GM08714 (cell line): ENCODE measurements around the gene FAM156B.
"Not testable (repeated sequence)": the region's sequence is repeated elsewhere in the genome, so short reads cannot be mapped to it uniquely, and the experiment has no call there.

Experiments
- H3K4me3 ChIP-seq: fragments of 200-500 bp; sonication (Bioruptor generic); 2 replicates; pipeline ENCODE4 v1.5.1; 2014; ENCODE audit warnings: mild to moderate bottlenecking, low read length, inconsistent platforms
- ZNF274 ChIP-seq: IDR thresholded peaks from 2 replicates; pipeline ENCODE4 v1.6.1; 2012; ENCODE audit warnings: mild to moderate bottlenecking, low read depth, low read length

The FAM156B gene

GRCh38 chrX:52923781-52924241 lies 26.7 kb downstream of the FAM156B start:
- H3K4me3 ChIP-seq: no peak overlapping the region; the same call in 1 of the 2 replicates
- no peak for TF ChIP-seq ZNF274

DNA sequence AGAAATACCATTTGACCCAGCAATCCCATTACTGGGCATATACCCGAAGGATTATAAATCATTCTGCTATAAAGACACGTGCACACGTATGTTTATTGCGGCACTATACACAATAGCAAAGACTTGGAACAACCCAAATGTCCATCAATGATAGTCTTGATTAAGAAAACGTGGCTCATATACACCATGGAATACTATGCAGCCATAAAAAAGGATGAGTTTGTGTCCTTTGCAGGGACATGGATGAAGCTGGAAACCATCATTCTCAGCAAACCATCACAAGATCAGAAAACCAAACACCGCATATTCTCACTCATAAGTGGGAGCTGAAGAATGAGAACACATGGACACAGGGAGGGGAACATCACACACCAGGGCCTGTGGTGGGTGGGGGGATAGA lies 33.1 kb downstream of the FAM156B start:
- not testable (repeated sequence) for H3K4me3 ChIP-seq

DNA sequence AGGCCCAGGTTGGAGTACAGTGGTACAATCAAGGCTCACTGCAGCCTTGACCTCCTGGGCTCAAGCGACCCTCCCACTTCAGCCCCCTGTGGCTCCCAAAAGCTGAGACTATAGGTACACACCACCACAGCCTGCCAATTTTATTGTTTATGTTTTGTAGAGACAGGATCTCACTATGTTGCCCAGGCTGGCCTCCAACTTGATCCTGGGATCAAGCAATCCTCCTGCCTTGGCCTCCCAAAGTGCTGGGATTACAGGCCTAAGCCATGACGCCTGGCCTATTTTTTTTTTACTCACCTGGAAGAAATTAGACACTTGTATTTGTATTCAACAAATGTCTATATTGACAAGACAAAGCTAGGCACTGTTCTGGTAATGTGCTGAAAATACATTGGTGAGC lies 36.1 kb downstream of the FAM156B start:
- H3K4me3 ChIP-seq: no peak overlapping the region
- TF ChIP-seq ZNF274: no peak

DNA sequence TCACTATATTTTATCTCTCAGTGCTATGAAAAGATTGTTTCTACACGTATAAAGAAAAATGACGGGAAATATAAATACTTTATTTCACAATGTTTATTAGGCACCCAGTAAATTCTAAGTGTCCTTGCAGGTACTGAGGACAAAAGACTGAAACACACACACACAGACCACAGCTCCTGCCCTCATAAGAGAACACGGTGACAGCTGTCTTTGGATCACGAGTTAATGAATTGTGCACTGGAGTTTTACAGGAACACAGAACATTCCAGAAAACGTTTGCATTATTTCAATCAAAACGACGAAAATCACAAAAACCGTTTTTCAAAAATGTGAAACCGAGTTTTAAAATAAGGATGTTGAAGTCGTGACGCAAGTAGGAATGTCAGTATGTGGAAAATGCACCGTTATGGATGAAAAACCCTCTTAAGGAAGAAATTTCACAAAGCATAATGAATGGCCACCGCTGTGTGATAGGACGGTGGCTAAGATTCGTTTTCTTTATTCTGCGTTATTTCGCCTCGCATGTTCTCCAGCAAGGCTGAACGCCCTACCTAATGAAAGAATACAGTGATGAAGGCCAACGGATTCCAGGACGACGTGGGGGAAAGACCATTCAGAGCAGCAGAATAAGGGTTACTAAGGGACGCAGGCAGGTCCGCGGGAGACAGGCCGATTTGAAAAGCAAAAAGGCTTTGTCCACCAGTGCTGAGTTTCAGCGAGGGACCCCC lies 37.0 kb downstream of the FAM156B start:
- TF ChIP-seq ZNF274: no peak
- H3K4me3 ChIP-seq: peak overlapping the region; percentile 65

- no peak for TF ChIP-seq ZNF274
- H3K4me3 ChIP-seq: peak overlapping the region; percentile 65
Observed at GRCh38 chrX:52934704-52935469, 37.8 kb downstream of the FAM156B start.

- H3K4me3 ChIP-seq: peak overlapping the region; percentile 59
Observed at GRCh38 chrX:52935470-52935784, 38.3 kb downstream of the FAM156B start.

GRCh38 chrX:52940704-52941103 lies 43.6 kb downstream of the FAM156B start:
- H3K4me3 ChIP-seq: not testable (repeated sequence)

DNA sequence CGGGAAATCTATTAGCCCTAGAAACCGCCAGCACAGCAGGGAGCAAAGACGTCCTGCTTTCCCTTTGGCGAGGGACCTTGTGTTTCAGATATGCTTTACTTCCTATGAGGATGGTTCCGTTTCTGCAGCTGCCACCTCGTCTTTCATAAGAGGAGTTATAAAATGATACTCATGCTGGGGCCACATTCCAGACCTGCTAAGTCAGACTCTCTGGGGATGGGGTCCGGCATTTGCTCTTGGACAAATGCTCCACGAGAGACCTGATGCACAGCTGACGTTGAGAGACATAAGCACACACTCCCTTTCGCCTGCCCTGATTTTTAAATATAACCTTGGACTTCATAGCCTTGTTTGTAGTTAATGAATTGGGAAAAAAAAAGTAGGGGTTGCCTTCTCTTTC lies 44.6 kb downstream of the FAM156B start:
- H3K4me3 ChIP-seq: not testable (repeated sequence)

DNA sequence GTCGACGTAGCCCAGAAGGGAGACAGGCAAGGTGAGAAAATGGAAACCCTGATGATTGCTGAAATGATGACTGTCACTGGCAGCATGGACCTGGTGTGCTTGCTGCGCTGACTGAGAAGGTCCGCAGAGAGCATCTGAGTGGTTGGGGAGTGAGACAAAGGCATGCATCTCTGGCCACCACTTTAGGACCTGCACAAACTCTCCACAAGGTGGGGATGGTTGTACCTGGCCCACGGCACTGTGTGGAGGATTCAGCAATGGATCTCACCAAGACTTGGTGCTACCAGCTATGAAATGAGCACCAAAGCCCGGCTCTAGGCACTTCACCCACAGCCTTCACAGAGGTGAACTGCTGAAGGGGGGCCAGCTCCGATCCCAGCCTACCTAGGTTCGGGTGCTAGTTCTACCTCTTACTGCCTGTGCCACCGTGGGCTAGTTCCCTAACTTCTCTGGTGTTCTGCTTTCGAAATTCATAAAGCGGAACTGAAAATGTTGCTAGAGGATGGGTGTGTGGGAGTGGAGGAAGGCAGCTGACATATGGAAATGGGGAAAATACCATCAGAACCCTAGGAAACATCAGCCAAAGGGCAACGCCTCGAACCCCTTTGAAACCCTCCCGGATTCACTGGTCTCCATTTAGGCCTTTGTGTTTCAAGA lies 48.8 kb downstream of the FAM156B start:
- not testable (repeated sequence) for H3K4me3 ChIP-seq

- not testable (repeated sequence) for H3K4me3 ChIP-seq
Observed at GRCh38 chrX:52947501-52947900, 50.4 kb downstream of the FAM156B start.

GRCh38 chrX:52948265-52948664 lies 51.1 kb downstream of the FAM156B start:
- not testable (repeated sequence) for H3K4me3 ChIP-seq

DNA sequence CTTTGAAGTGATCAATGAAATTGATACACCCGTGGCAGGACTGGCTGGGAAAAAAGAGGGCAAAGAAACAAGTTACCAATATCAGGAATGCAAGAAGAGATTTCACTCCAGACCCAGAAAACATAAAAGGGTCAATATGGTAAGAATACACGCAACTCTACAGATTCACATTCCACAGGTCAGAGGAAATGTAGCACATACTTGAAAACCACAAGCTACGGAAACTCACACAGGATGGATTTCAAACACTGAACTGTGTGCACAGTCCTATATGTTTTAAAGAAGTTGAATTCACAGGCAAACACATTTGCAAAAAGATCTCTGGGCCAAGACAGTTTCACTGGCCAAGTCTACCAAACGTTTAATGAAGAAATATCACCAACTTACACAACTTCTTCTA lies 52.2 kb downstream of the FAM156B start:
- not testable (repeated sequence) for H3K4me3 ChIP-seq

DNA sequence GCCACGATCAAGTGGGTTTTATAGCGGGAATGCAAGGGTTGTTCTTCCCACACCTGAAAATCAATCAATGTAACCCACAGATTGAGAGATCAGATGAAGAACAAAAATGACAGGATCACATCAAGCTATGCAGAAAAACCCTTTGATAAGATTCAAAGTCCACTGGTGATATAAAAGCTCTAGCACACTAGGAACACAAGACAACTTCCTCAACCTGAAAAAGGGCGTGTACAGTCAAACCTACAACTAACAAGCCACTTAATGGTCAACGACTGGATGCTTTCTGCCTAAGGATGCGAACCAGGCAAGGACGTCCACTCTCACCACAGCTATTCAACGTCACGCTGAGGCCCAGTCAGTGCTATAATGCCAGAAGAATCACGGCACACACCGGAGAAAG lies 52.8 kb downstream of the FAM156B start:
- H3K4me3 ChIP-seq: not testable (repeated sequence)
